Esophagus squamous epithelium (tissue), 4 donors: ENCODE results near the gene PIGH.

Source experiments
- CTCF ChIP-seq, 6 experiments: fragments of 450-650 bp in 4 of 6; fragments of 200-600 bp in 2 of 6; sonication (generic) in 2 of 6; IDR thresholded peaks; one replicate each; pipeline ENCODE4 v1.5.1; 2016 to 2019; ENCODE audit warnings: antibody characterized with exemption in 6 of 6, mild to moderate bottlenecking in 4 of 6, moderate library complexity in 4 of 6
- POLR2A ChIP-seq, 4 donors: fragments of 450-650 bp; IDR thresholded peaks; one replicate each; pipeline ENCODE4 v1.6.1; 2017; ENCODE audit warnings: antibody characterized with exemption in 4 of 4, mild to moderate bottlenecking in 4 of 4, moderate library complexity in 3 of 4

DNA sequence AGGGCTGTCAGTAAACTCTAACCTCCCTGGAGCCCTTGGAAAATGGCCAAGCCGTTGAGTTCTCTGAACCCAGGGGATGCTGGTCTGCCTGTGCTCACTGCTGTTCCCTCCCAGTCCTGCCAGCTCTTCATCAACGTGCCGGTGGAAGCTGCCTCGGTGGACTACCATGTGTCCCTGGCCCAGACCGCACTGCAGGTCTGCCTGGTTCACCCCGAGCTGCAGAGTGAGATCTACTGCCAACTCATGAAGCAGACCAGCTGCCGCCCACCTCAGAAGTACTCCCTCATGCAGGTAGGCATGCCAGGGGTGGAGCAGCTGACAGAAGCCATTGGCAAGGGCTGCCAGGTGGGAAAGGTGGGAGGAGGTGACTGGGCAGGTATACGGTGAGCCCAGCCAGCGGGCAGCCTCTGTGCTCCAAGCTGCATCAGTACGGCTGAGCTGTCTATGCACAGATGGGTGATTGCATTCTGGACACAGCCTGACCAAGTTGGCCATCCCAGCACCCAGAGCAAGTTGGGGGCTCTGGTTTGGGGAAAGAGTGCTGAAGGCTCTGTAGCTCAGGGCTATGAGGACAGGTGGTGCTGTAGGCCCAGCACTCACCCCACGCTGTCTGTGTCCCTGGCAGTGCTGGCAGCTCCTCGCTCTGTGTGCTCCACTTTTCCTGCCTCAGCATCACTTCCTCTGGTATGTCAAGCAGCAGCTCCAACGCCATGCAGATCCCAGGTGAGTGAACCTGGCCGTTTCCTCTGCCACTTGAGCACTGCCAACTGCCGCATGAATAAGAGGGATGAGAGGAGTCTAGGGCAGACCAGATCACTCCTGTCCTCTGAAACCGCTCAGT is 21.9 kb downstream of the PIGH start:
- TF ChIP-seq POLR2A (IDR thresholded peaks at IDR 0.05) = no peak
- TF ChIP-seq CTCF (IDR thresholded peaks at IDR 0.05) = no peak
